NK-92 treated with Interleukin-12 subunit alpha and Interleukin-12 subunit beta, amount 100 ng/mL, for 24 hours (cell line): ENCODE data around the gene C1orf122.
A peak's percentile ranks its signal among the peaks of the same experiment; 100 is the strongest.

Experiments
- DNase-seq: peaks from one replicate; lab custom pipeline; 2025; lab: John Stamatoyannopoulos, UW

C1orf122 gene

DNA sequence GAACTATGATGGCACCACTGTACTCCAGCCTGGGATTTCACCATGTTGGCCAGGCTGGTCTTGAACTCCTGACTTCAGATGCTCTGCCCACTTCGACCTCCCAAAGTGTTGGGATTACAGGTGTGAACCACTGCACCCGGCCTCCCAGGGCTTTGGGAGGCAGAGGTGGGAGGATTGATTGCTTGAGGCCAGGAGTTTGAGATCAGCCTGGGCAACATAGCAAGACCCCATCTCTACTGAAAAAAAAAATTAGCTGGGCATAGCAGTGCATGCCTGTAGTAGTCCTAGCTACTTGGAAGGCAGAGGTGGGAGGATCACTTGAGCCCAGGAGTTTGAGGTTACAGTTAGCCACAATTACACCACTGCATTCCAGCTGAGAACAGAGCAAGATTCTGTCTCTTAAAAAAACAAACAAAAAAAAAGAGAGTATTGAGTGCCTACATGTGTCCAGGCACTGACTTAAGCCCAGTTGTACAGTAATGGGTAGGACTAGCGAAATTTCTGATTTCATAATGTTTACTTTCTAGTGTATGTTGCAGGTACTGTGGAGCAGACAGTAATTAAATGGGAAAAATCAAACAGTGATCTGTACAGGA, 9.7 kb upstream of the C1orf122 start:
- no peak for DNase-seq

DNA sequence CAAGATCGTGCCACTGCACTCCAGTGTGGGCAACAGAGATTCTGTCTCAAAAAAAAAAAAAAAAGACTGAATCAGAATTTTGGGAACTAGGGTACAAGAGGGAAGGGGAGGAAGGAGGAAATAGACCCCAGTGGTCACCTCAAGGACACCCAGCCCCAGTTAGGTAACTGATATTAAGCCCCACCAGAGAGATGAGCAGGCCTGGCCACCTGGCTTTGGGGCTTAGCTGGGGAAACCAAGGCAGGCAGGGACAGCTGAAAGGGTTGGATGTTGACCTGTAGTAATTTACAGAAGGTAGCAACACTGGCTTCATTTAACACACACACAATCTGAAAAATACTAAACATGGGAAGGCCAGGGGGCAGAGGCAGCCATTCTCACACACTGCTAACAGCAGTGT, 5.2 kb upstream of the C1orf122 start:
- DNase-seq = no peak

DNA sequence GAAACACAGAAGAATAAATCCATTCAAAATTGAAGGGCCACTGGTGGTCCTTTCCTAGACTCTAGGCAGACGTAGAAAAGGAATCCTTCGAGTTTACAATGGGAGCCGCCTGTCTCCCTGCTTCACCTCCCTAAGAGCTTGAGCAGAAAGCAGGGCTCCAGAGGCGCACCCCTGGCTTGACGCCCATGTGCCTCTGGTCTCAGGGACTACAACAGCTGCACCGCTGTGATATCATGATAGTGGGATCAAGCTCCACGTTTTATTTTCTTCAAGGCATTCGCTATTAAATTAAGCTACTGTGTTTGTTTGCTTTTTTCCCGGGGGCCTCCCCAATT, 403 bp upstream of the C1orf122 start:
- DNase-seq = no peak

DNA sequence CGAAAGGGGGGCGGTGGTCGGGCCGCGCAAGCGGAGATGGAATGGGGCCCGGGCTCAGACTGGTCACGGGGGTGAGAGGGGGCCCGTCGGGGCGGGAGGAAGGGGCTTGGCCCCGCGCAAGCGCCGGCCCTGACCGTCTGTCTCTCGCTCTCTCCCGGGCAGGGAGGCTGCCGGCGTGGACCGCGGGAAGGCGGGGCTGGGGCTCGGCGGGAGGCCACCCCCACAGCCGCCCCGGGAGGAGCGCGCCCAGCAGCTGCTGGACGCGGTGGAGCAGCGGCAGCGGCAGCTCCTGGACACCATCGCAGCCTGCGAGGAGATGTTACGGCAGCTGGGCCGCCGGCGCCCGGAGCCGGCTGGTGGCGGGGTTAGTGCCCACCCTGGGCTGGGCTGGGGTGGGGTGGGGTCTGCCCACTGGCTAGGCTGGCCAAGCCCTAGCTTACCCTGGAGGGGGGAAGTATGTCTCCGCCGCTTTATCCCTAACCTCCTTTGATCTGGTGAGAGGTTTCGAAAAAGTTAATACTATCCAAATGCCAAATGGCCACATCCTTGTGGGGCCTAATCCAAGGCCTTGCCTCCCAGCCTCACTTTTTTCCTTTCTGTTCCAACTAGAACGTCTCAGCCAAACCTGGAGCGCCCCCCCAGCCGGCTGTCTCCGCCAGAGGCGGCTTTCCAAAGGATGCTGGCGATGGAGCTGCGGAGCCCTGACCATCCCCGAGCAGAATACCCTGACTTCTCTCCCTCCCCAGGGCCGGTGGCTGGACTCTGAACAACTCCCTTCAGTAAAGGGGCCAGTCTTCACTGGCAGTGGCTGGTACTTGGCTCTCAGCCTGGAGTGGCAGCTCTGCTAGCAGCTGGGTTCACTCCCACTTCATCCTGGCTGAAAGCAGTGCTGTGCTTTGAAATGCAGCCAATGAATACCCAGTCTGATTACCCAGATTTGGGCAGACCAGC, 1.1 kb downstream of the C1orf122 start:
- DNase-seq = no peak

- no peak for DNase-seq
Measured at GRCh38 chr1:37809942-37810341, 2.4 kb downstream of the C1orf122 start.

DNA sequence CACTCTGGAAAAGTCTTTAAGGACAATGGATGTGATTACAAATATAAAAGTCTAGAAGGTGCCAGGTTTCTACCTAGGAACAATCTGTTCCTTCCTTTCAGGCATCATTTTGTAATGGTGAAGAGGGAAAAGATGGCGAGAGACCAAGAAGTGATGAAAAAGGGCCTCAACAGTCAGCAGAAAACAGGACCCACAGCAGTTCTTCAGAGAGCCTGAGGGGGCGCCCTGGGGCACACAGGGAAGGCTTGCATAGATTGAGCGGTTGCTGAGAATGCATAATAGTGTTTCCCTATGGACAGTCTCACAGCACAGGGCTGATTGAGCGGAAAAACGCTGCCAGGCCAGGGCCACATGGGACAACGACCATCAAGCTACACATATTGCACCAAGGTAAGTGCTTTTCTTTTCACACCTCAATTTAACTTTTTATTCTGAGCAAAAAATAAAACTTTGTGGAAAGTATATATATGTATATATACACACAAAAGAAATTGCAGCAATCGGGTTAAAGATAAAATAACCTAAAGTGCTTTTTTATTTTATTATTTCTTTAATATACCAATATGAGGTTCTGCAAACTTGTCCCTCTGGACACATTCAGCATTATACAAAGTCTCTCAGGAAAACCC, 3.6 kb downstream of the C1orf122 start:
- DNase-seq = peak; percentile 27

DNA sequence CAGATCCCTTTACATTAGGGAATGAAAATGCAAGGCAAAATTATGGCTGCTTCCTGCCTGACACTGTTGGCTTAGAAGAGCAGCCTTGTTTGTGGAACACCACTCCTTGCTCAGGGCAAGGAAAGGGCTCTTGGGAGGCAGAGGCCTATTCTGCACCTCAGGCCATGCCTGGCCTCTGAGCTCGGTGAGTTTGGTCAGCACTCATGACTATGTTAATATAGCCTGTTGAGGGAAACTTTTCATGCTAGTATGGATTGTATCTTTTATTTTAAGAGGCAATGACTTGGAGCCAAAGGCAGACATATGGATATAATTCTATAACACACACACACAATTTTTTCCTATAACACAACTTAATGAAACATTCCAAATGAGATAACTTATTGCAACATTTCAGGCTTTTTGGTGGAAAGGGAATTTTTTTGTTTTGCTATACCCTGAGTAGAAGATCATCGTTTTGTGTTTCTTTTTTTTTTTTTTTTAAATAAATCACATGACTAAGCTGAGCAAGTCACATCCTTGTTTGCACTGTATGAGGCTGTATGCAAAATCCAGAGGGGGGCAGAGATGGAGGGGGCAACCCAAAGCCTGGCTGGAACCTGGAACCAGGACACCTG, 6.0 kb downstream of the C1orf122 start:
- no peak for DNase-seq

GRCh38 chr1:37814252-37814651, 6.7 kb downstream of the C1orf122 start:
- DNase-seq = no peak

- no peak for DNase-seq
Measured at GRCh38 chr1:37817481-37817880, 9.9 kb downstream of the C1orf122 start.

GRCh38 chr1:37821481-37821880, 13.9 kb downstream of the C1orf122 start:
- no peak for DNase-seq

- no peak for DNase-seq
Measured at GRCh38 chr1:37822906-37823815, 15.6 kb downstream of the C1orf122 start.

DNA sequence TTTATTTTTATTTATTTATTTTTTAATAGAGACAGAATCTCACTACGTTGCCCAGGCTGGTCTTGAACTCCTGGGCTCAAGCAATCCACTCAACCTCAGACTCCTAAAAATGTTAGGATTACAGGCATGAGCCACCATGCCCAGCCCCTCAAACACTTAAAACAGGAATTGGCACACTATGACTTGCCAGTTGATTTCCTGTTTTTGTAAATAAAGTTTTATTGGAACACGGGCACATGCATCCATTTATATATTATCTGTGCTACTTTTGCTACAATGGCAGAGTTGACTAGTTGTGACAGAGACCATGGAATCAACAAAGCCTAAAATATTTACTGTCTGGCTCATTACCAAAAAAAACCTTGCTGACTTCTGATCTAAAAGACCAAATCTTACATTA, 16.4 kb downstream of the C1orf122 start:
- DNase-seq = no peak

GRCh38 chr1:37825506-37825905, 17.9 kb downstream of the C1orf122 start:
- no peak for DNase-seq

DNA sequence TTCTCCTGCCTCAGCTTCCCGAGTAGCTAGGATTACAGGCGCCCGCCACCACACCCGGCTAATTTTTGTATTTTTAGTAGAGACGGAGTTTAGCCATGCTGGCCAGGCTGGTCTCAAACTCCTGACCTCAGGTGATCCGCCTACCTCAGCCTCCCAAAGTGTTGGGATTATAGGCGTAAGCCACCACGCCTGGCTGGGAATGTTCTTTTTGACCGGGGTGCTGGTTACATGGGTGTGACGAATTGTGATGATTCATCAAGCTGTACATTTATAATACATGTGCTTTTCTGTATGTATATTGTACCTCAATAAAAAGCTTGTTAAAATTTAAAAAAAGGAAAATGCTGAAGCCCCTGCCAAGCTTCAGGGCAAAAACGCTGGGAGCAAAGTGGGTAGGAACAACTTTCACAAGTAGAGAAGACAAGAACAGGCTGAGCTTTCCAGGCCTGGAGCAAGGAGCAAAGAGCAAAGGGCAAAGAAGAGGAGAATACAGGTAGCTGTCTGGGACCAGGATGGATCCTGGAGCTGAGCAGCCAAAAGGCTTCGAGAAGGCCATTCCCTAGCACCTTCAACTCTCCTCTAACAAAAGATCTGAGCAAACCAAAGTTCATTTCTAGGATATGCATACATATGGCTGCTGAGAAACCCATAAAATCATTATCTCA, 21.0 kb downstream of the C1orf122 start:
- no peak for DNase-seq

DNA sequence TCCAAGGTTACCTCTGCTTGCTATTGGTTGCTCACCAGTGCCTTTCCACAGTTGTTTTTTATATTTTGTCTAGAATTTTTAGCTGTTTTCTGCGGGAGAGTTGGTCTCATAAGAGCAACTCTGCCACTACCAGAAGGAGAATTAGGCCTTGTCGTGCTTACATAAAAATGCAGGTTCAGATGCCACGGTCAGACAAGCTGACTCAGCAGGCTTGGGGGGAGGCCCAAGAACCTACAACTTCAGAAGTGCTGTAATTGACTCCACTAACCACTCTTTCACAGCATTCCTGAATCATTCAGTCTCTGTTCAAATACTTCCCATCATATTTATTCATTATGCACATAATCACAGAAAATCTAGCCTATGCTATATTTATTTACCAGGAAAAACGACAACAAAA, 23.5 kb downstream of the C1orf122 start:
- DNase-seq = no peak

DNA sequence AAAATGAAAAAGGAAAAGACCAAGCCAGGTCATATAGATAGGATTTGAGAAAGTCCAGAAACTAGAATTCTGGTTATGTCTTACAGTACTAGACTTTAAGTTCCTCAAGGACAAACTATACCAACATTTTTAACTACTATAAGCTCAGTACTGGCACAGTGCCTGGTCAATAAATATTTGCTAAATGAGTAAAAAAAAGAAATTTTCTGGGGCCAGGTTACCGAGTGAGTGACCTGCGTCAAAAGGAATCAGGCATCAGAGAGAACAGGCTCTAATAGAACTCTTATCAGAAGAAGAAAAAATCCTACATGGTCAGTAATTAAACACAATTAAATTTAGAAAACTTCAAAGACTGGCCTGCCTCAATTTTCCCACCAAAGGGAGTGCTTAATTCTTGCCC, 24.2 kb downstream of the C1orf122 start:
- no peak for DNase-seq

GRCh38 chr1:37836788-37837187, 29.2 kb downstream of the C1orf122 start:
- DNase-seq = no peak

DNA sequence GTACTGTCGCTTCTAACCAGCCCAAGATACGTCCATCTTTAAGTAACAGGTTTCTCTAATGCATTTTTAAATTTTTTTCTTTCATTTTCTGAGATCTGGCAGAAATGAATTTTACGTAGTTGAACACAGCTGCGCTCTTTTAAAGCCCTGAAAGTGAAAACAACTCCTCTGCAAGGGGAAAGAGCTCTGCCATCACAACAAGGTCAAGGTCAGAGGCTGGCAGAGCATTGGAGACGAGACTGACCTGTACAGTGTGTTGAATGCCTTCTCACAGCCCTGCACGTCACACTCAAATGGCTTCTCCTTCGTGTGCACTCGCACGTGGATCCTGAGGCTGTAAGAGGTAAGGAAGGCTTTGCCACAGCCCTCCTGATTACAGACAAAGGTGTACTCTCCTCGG, 32.1 kb downstream of the C1orf122 start:
- DNase-seq = no peak

DNA sequence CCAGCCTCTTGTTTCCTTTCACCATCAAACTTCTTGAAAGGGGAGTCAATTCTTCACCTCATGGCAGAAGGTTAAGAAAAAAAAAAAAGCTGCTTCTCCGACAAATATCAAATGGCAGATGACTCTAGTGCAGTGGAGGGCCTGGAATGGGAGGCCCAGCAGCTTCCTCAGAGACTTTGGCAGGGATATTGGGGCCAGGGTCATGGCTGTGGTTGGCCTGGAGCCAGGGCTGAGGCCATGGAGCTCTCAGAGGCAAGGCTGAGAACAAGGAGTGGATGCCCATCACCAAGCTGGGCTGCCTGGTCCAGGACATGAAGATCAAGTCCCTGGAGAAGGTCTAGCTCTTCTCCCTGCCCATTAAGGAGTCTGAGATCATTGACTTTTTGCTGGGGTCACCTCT, 33.1 kb downstream of the C1orf122 start:
- DNase-seq = no peak

- no peak for DNase-seq
Measured at GRCh38 chr1:37841652-37842051, 34.1 kb downstream of the C1orf122 start.

DNA sequence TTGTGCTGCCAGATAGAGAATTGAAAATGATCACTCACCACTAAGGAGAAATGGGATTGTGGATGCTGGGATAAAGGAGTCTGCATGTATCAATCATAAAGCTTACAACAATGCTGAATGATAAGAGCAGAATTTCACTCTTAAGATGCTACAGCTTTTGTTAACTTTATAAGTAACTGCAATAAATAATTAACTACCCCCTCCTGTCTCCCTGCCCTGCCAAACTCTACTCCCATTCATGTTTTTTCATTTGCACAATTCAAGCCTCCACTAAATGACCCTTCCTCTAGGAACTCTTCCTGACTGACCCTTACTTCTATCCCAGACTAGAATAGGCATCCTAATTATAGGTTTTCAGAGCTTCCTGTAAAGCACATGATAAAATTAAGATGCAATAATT, 36.9 kb downstream of the C1orf122 start:
- DNase-seq = no peak
